ENCODE data around the gene GTF3C5.

DNA sequence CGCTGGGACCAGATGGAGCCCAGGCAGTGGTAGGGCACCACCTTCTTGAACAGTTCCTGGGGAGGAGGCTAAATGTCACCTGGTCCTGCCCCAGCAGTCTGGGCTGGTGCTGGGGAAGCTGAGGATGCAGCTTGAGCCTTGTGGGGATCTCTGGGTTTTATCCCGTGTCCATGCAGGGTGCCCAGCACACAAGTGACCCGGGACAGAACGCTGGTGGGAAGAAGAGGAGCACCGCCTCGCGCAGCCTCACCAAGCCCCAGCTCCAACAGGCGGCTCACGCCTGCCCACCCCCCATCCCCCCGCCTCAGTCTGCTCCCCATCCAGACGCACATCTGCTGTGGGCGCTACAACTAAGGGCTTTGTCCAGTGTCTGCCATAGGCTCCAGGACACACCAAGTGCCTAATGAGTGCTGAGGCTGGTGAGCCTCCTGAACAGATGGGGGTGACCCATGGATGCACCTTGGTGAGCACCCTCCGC lies 76.5 kb downstream of the GTF3C5 start:
- TF ChIP-seq ELF1 (tag; IDR thresholded peaks at IDR 0.05) (no peak), JUN (IDR thresholded peaks at IDR 0.05; ENCODE audit: borderline replicate concordance, low read depth, low read length) (no peak), JUN (CRISPR knock-in tag; IDR thresholded peaks at IDR 0.05; ENCODE audit: borderline replicate concordance) (no peak), POLR2AphosphoS5 (IDR thresholded peaks at IDR 0.05; ENCODE audit: control insufficient read depth, insufficient read depth, low read depth, low read length) (no peak), EP400 (IDR thresholded peaks at IDR 0.05) (no peak), YY1 (IDR thresholded peaks at IDR 0.05; ENCODE audit: borderline replicate concordance in 1 of 3, control insufficient read depth in 1 of 3, extremely low read depth in 1 of 3, insufficient read depth in 3 of 3, insufficient read length in 1 of 3, insufficient replicate concordance in 2 of 3, low read depth in 1 of 3, low read length in 2 of 3) (no peak), HDAC1 (IDR thresholded peaks at IDR 0.05) (no peak)
